Measurements from ENCODE around the gene RFNG.
"Not testable (repeated sequence)": the region's sequence is repeated elsewhere in the genome, so short reads cannot be mapped to it uniquely, and the experiment has no call there.

The RFNG gene

GRCh38 chr17:82043507-82043906 lies 8.1 kb downstream of the RFNG start:
- no peak for DNase-seq
- Histone ChIP-seq H3K4me3 (ENCODE audit: low read depth, low read length) (no peak overlapping the region), H3K36me3 (replicated peaks) (peaks cover 8% of the 10 kb centered on the region), H3K27ac (no peak overlapping the region), H3K27me3 (replicated peaks) (no peaks in the 10 kb centered on the region)
- no peak for TF ChIP-seq CTCF (IDR thresholded peaks at IDR 0.05; ENCODE audit: low read depth, low read length, missing control alignments)
- in situ Hi-C loops (cut with HindIII; ENCODE audit: low pct_ligation_motif_present, low sequenced_read_pairs) = no loop called here

GRCh38 chr17:82042649-82043048 lies 9.0 kb downstream of the RFNG start:
- H3K4me3 ChIP-seq (ENCODE audit: low read depth, low read length) = no peak overlapping the region
- TF ChIP-seq CTCF (IDR thresholded peaks at IDR 0.05; ENCODE audit: low read depth, low read length, missing control alignments) = no peak
- H3K36me3 ChIP-seq (replicated peaks) = peaks cover 8% of the 10 kb centered on the region
- H3K27me3 ChIP-seq (replicated peaks) = no peaks in the 10 kb centered on the region
- no peak overlapping the region for H3K27ac ChIP-seq
- DNase-seq = no peak
- in situ Hi-C loops (cut with HindIII; ENCODE audit: low pct_ligation_motif_present, low sequenced_read_pairs) = no loop called here

GRCh38 chr17:82041144-82041814 lies 10.3 kb downstream of the RFNG start:
- TF ChIP-seq CTCF (IDR thresholded peaks at IDR 0.05; ENCODE audit: low read depth, low read length, missing control alignments) = no peak
- H3K36me3 ChIP-seq (replicated peaks) = no peaks in the 10 kb centered on the region
- H3K4me3 ChIP-seq (ENCODE audit: low read depth, low read length) = no peak overlapping the region
- in situ Hi-C loops (cut with HindIII; ENCODE audit: low pct_ligation_motif_present, low sequenced_read_pairs) = no loop called here
- no peaks in the 10 kb centered on the region for H3K27me3 ChIP-seq (replicated peaks)
- H3K27ac ChIP-seq = no peak overlapping the region
- no peak for DNase-seq

GRCh38 chr17:82039695-82040299 lies 11.8 kb downstream of the RFNG start:
- no peaks in the 10 kb centered on the region for H3K27me3 ChIP-seq (replicated peaks)
- DNase-seq = no peak
- no peak for TF ChIP-seq CTCF (IDR thresholded peaks at IDR 0.05; ENCODE audit: low read depth, low read length, missing control alignments)
- in situ Hi-C loops (cut with HindIII; ENCODE audit: low pct_ligation_motif_present, low sequenced_read_pairs) = loop anchor here (10.0 kb wide), 1 partner anchor 65 kb away; the partner anchor contains the start of gene ASPSCR1
- H3K27ac ChIP-seq = no peak overlapping the region
- no peak overlapping the region for H3K4me3 ChIP-seq (ENCODE audit: low read depth, low read length)
- no peaks in the 10 kb centered on the region for H3K36me3 ChIP-seq (replicated peaks)

- in situ Hi-C loops (cut with HindIII; ENCODE audit: low pct_ligation_motif_present, low sequenced_read_pairs) = loop anchor here (10.0 kb wide), 1 partner anchor 64 kb away; the partner anchor contains the start of gene ASPSCR1
- not testable (repeated sequence) for DNase-seq; H3K36me3 ChIP-seq (replicated peaks); H3K27me3 ChIP-seq (replicated peaks); H3K4me3 ChIP-seq (ENCODE audit: low read depth, low read length); H3K27ac ChIP-seq
Measured at GRCh38 chr17:82038796-82039409, 12.7 kb downstream of the RFNG start.

GRCh38 chr17:82037889-82038195 lies 13.8 kb downstream of the RFNG start:
- Histone ChIP-seq H3K36me3 (replicated peaks) (no peaks in the 10 kb centered on the region), H3K27me3 (replicated peaks) (no peaks in the 10 kb centered on the region), H3K27ac (no peak overlapping the region), H3K4me3 (ENCODE audit: low read depth, low read length) (peak overlapping the region; percentile 41)
- no peak for TF ChIP-seq CTCF (IDR thresholded peaks at IDR 0.05; ENCODE audit: low read depth, low read length, missing control alignments)
- in situ Hi-C loops (cut with HindIII; ENCODE audit: low pct_ligation_motif_present, low sequenced_read_pairs) = loop anchor here (10.0 kb wide), 1 partner anchor 63 kb away; the partner anchor contains the start of gene ASPSCR1
- no peak for DNase-seq

Data from brain microvascular endothelial cell (primary cell).